Glutamatergic neuron (in vitro differentiated cells): Measurements from ENCODE around the gene ANXA7. TPM values are rescaled to one million over a fixed set of nuclear protein-coding genes. Genes with fewer than 3 reads are reported as not detected.

ENCODE experiments used
- DNase-seq: peaks from one replicate; pipeline ENCODE4 v3.0.0; 2022
- H3K27ac Mint-ChIP-seq: one replicate; pipeline ENCODE4 v1.8.0; 2020; ENCODE audit warnings: mild to moderate bottlenecking, mixed read lengths, inconsistent platforms; ENCODE audit not compliant: unreplicated experiment
- H3K27me3 Mint-ChIP-seq: one replicate; pipeline ENCODE4 v1.8.0; 2020; ENCODE audit warnings: mild to moderate bottlenecking, moderate library complexity, mixed read lengths, inconsistent platforms; ENCODE audit not compliant: unreplicated experiment
- H3K36me3 Mint-ChIP-seq: one replicate; pipeline ENCODE4 v1.8.0; 2020; ENCODE audit warnings: mild to moderate bottlenecking, mixed read lengths, inconsistent platforms; ENCODE audit not compliant: unreplicated experiment
- H3K4me1 Mint-ChIP-seq: one replicate; pipeline ENCODE4 v1.8.0; 2020; ENCODE audit warnings: mild to moderate bottlenecking, low read depth, mixed read lengths, inconsistent platforms; ENCODE audit not compliant: unreplicated experiment
- H3K4me3 Mint-ChIP-seq: one replicate; pipeline ENCODE4 v1.8.0; 2020; ENCODE audit warnings: mild to moderate bottlenecking, mixed read lengths, inconsistent platforms; ENCODE audit not compliant: unreplicated experiment
- H3K9me3 Mint-ChIP-seq: one replicate; pipeline ENCODE4 v1.8.0; 2020; ENCODE audit warnings: mild to moderate bottlenecking, moderate library complexity, mixed read lengths, inconsistent platforms; ENCODE audit not compliant: unreplicated experiment
- total RNA-seq: library from RNA; stranded (reverse); fragmentation: NEBNext Ultra II Directional; extraction: Animal tissue kit (Norgen Biotek cat#: 25700); gene quantifications from one replicate; pipeline ENCODE4 v1.2.1, GENCODE V29; 2021; ENCODE audit not compliant: unreplicated experiment
- TF ChIP-seq, protein P1 (sequence below): fragments of 200-600 bp; sonication (generic); IDR thresholded peaks from one replicate; pipeline ENCODE4 v1.5.0; 2021; ENCODE audit not compliant: partially characterized antibody, unreplicated experiment

Gene ANXA7
- total RNA-seq, 1 donor from 2014 or later = 35.9 TPM

DNA sequence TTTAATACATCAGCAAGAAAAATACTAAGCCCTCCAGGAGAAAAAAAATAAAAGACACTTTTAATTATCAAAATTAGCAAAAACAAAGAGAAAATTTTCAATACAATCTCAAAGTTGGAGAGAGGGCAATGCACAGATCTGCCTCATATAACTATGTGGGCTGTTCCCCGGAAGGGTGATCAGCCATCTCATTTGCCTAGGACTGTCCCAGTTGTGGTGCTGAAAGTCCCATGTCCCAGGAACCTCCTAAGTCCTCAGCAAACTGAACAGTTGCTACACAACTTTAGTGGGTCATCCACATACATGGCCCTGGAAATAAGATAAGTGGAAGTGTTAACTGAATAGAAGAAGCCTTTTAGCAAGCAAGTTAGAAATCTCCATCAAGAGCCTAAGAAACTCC, 69.6 kb downstream of the ANXA7 start:
- H3K27ac Mint-ChIP-seq = no peak overlapping the region
- H3K36me3 Mint-ChIP-seq = no peaks in the 10 kb centered on the region
- H3K4me3 Mint-ChIP-seq = no peak overlapping the region
- H3K4me1 Mint-ChIP-seq = no peaks in the 10 kb centered on the region
- DNase-seq = no peak
- TF ChIP-seq, protein P1, sequence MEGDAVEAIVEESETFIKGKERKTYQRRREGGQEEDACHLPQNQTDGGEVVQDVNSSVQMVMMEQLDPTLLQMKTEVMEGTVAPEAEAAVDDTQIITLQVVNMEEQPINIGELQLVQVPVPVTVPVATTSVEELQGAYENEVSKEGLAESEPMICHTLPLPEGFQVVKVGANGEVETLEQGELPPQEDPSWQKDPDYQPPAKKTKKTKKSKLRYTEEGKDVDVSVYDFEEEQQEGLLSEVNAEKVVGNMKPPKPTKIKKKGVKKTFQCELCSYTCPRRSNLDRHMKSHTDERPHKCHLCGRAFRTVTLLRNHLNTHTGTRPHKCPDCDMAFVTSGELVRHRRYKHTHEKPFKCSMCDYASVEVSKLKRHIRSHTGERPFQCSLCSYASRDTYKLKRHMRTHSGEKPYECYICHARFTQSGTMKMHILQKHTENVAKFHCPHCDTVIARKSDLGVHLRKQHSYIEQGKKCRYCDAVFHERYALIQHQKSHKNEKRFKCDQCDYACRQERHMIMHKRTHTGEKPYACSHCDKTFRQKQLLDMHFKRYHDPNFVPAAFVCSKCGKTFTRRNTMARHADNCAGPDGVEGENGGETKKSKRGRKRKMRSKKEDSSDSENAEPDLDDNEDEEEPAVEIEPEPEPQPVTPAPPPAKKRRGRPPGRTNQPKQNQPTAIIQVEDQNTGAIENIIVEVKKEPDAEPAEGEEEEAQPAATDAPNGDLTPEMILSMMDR = no peak
- H3K9me3 Mint-ChIP-seq = no peaks in the 10 kb centered on the region
- peaks cover 1% of the 10 kb centered on the region for H3K27me3 Mint-ChIP-seq

DNA sequence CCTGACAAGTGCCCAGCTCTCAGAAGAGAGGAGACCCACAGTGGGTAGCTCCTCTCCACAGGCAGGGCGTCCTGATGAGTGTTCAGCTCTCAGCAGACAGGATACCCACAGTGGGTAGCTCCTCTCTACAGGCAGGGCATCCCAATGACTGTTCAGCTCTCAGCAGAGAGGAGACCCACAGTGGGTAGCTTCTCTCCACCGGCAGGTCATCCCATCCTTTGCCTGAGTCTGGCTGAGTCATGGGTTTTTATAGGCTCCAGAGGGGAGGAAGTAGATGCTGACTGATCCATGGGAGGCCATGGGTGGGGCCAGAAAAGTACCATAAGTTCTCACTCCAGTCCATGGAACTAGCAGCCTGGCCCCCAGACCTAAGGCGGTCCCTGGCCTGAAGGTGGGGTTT, 73.7 kb downstream of the ANXA7 start:
- Mint-ChIP-seq H3K27ac (no peak overlapping the region), H3K4me1 (no peaks in the 10 kb centered on the region), H3K4me3 (no peak overlapping the region), H3K9me3 (no peaks in the 10 kb centered on the region), H3K36me3 (no peaks in the 10 kb centered on the region), H3K27me3 (peaks cover 1% of the 10 kb centered on the region)
- no peak for DNase-seq
- TF ChIP-seq, protein P1 = no peak

DNA sequence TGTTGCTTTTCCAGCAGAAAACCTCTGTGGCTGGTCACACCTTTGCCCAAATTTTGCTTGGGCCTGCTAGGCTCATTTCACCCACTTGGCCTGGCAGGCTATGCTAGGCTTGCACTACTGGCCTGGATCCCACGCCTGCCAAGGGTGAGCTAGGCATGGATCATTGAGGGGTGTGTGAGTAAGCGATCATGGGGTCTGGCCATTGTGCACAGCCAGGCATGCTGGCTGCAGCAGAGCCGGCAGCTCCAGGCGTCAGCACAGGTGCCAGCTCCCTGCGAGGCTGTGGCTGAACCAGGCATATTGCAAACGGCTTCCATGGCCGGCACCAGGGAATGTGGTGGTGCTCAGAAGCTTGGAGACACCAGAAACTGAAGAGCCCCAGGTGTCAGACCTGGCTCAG, 74.4 kb downstream of the ANXA7 start:
- DNase-seq = no peak
- peaks cover 1% of the 10 kb centered on the region for H3K27me3 Mint-ChIP-seq
- H3K4me3 Mint-ChIP-seq = no peak overlapping the region
- no peak overlapping the region for H3K27ac Mint-ChIP-seq
- TF ChIP-seq, protein P1 = no peak
- H3K36me3 Mint-ChIP-seq = no peaks in the 10 kb centered on the region
- H3K9me3 Mint-ChIP-seq = no peaks in the 10 kb centered on the region
- H3K4me1 Mint-ChIP-seq = no peaks in the 10 kb centered on the region

DNA sequence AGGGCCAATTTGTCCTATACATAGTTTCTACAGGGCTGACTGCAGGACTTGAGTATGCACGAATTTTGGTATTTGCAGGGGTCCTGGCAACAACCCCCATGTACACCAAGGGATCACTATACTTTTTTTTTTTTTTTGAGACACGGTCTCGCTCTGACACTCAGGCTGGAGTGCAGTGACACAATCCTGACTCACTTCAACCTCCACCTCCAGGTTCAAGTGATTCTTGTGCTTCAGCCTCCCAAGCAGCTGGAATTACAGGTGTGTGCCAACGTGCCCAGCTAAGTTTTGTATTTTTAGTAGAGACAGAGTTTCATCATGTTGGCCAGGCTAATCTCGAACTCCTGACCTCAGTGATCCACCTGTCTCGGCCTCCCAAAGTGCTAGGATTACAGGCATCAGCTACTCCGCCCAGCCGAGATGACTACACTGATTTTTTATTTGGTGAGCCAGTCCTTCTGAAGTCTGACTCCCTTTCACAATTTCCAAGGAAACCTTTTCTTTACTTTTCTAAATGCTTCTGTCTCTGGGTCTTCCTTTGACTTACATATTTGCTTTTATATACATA, 75.0 kb downstream of the ANXA7 start:
- H3K9me3 Mint-ChIP-seq = no peaks in the 10 kb centered on the region
- H3K4me1 Mint-ChIP-seq = no peaks in the 10 kb centered on the region
- peaks cover 1% of the 10 kb centered on the region for H3K27me3 Mint-ChIP-seq
- H3K4me3 Mint-ChIP-seq = no peak overlapping the region
- no peak overlapping the region for H3K27ac Mint-ChIP-seq
- TF ChIP-seq, protein P1 = no peak
- H3K36me3 Mint-ChIP-seq = no peaks in the 10 kb centered on the region
- no peak for DNase-seq

DNA sequence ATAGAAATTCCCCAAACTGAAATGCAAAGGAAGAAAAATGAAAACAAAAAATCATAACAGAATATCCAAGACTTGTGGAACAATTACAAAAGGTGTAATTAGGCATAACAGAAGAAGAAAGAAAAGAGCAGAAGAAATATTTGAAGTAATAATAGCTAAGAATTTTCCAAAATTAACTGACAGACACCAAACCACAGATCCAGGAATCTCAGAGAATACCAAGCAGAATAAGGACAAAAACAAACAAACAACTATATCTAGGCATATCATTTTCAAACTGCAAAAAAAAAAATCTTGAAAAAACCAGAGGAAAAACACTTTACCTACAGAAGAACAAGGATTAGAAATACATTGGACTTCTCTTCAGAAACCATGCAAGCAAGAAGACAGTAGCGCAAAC, 80.7 kb downstream of the ANXA7 start:
- no peak for DNase-seq
- TF ChIP-seq, protein P1 = no peak
- Mint-ChIP-seq H3K9me3 (no peaks in the 10 kb centered on the region), H3K27me3 (no peaks in the 10 kb centered on the region), H3K36me3 (no peaks in the 10 kb centered on the region), H3K4me3 (no peak overlapping the region), H3K4me1 (no peaks in the 10 kb centered on the region), H3K27ac (no peak overlapping the region)
